SJCRH30 (cell line): ENCODE measurements around the gene SSU72. TPM values are rescaled to one million over a fixed set of nuclear protein-coding genes. Genes with fewer than 3 reads are reported as not detected.

Experiments
- DNase-seq, 2 experiments: peaks; one replicate each; pipeline ENCODE4 v3.0.0-alpha.2; 2015 to 2020
- H3K27ac ChIP-seq: fragments of 250-450 bp; sonication (Bioruptor Pico); 2 replicates; pipeline ENCODE4 v1.5.1; 2020; ENCODE audit warnings: mild to moderate bottlenecking, moderate library complexity
- H3K27me3 ChIP-seq: fragments of 250-450 bp; sonication (Bioruptor Pico); 2 replicates; pipeline ENCODE4 v1.5.1; 2020; ENCODE audit warnings: mild to moderate bottlenecking, moderate library complexity
- H3K36me3 ChIP-seq: fragments of 250-450 bp; sonication (Bioruptor Pico); 2 replicates; pipeline ENCODE4 v1.5.1; 2020; ENCODE audit warnings: mild to moderate bottlenecking, moderate library complexity
- H3K4me1 ChIP-seq: fragments of 250-450 bp; sonication (Bioruptor Pico); 2 replicates; pipeline ENCODE4 v1.5.1; 2020; ENCODE audit warnings: mild to moderate bottlenecking, moderate library complexity
- H3K4me3 ChIP-seq: fragments of 250-450 bp; sonication (Bioruptor Pico); 2 replicates; pipeline ENCODE4 v1.5.1; 2020; ENCODE audit warnings: mild to moderate bottlenecking, moderate library complexity
- H3K9me3 ChIP-seq: fragments of 250-450 bp; sonication (Bioruptor Pico); replicated peaks from 2 replicates; pipeline ENCODE4 v1.5.1; 2020; ENCODE audit warnings: mild to moderate bottlenecking, moderate library complexity
- total RNA-seq: library from RNA; depleted of rRNA; stranded (reverse); fragments of >200 nt; shearing (Covaris generic); gene quantifications from 2 replicates; pipeline ENCODE4 v1.2.3, GENCODE V29; 2014

The SSU72 gene
- total RNA-seq, 1 experiment from 2014 or later = 267 TPM

GRCh38 chr1:1594602-1595260 lies 20.1 kb upstream of the SSU72 start:
- peak in 1 of 2 experiments; percentile 46 for DNase-seq
- peaks cover 11% of the 10 kb centered on the region for H3K4me1 ChIP-seq

GRCh38 chr1:1593834-1594601 lies 19.4 kb upstream of the SSU72 start:
- Histone ChIP-seq H3K27ac (no peak overlapping the region), H3K9me3 (no peaks in the 10 kb centered on the region), H3K27me3 (peaks cover 25% of the 10 kb centered on the region), H3K4me1 (peaks cover 11% of the 10 kb centered on the region), H3K36me3 (no peaks in the 10 kb centered on the region), H3K4me3 (no peak overlapping the region)
- no peak for DNase-seq

More at GRCh38 chr1:1594602-1595260, 20.1 kb upstream of the SSU72 start:
- Histone ChIP-seq H3K9me3 (no peaks in the 10 kb centered on the region), H3K27ac (no peak overlapping the region), H3K27me3 (peaks cover 24% of the 10 kb centered on the region), H3K4me3 (no peak overlapping the region), H3K36me3 (no peaks in the 10 kb centered on the region)

- Histone ChIP-seq H3K27ac (no peak overlapping the region), H3K27me3 (peaks cover 19% of the 10 kb centered on the region), H3K4me3 (no peak overlapping the region), H3K9me3 (no peaks in the 10 kb centered on the region), H3K4me1 (no peaks in the 10 kb centered on the region), H3K36me3 (no peaks in the 10 kb centered on the region)
- peak in 1 of 2 experiments; percentile 54 for DNase-seq
These were observed 16.8 kb upstream of the SSU72 start for GRCh38 chr1:1591452-1591851.

- Histone ChIP-seq H3K9me3 (no peaks in the 10 kb centered on the region), H3K4me1 (no peaks in the 10 kb centered on the region), H3K4me3 (no peak overlapping the region), H3K36me3 (no peaks in the 10 kb centered on the region), H3K27ac (no peak overlapping the region), H3K27me3 (peaks cover 37% of the 10 kb centered on the region)
- DNase-seq = no peak
These were observed 8.8 kb upstream of the SSU72 start for GRCh38 chr1:1583347-1584010.

GRCh38 chr1:1582585-1583346 lies 8.1 kb upstream of the SSU72 start:
- Histone ChIP-seq H3K36me3 (no peaks in the 10 kb centered on the region), H3K27ac (no peak overlapping the region), H3K4me3 (no peak overlapping the region), H3K4me1 (no peaks in the 10 kb centered on the region), H3K9me3 (no peaks in the 10 kb centered on the region), H3K27me3 (peaks cover 37% of the 10 kb centered on the region)
- DNase-seq = no peak

GRCh38 chr1:1578371-1578940 lies 3.8 kb upstream of the SSU72 start:
- DNase-seq = no peak
- Histone ChIP-seq H3K27me3 (peaks cover 22% of the 10 kb centered on the region), H3K4me3 (no peak overlapping the region), H3K27ac (no peak overlapping the region), H3K9me3 (no peaks in the 10 kb centered on the region), H3K36me3 (peaks cover 6% of the 10 kb centered on the region; the same call in 1 of the 2 replicates), H3K4me1 (peaks cover 6% of the 10 kb centered on the region)

GRCh38 chr1:1577367-1578011 lies 2.8 kb upstream of the SSU72 start:
- no peak for DNase-seq
- H3K4me3 ChIP-seq = no peak overlapping the region
- H3K9me3 ChIP-seq = no peaks in the 10 kb centered on the region
- H3K36me3 ChIP-seq = peaks cover 12% of the 10 kb centered on the region
- H3K27me3 ChIP-seq = peaks cover 22% of the 10 kb centered on the region
- H3K4me1 ChIP-seq = peaks cover 6% of the 10 kb centered on the region
- no peak overlapping the region for H3K27ac ChIP-seq

GRCh38 chr1:1573843-1574720 lies 581 bp downstream of the SSU72 start:
- no peaks in the 10 kb centered on the region for H3K27me3 ChIP-seq
- H3K9me3 ChIP-seq = no peaks in the 10 kb centered on the region
- H3K27ac ChIP-seq = peak overlapping the region; percentile 98
- H3K4me3 ChIP-seq = peak overlapping the region; percentile 96
- peaks cover 32% of the 10 kb centered on the region for H3K36me3 ChIP-seq
- DNase-seq = peak; percentile 69 to 76
- peaks cover 15% of the 10 kb centered on the region for H3K4me1 ChIP-seq

- peaks cover 45% of the 10 kb centered on the region for H3K4me1 ChIP-seq
- peak overlapping the region; percentile 99 for H3K27ac ChIP-seq
- no peaks in the 10 kb centered on the region for H3K9me3 ChIP-seq
- DNase-seq = no peak
- no peak overlapping the region for H3K4me3 ChIP-seq
- H3K27me3 ChIP-seq = no peaks in the 10 kb centered on the region
- H3K36me3 ChIP-seq = peaks cover 55% of the 10 kb centered on the region
These were observed 5.3 kb downstream of the SSU72 start for GRCh38 chr1:1569341-1569740.

GRCh38 chr1:1567891-1568291 lies 6.8 kb downstream of the SSU72 start:
- DNase-seq = peak; percentile 75 to 83
- H3K9me3 ChIP-seq = no peaks in the 10 kb centered on the region
- H3K27ac ChIP-seq = peak overlapping the region; percentile 99
- H3K36me3 ChIP-seq = peaks cover 61% of the 10 kb centered on the region
- no peaks in the 10 kb centered on the region for H3K27me3 ChIP-seq
- peaks cover 48% of the 10 kb centered on the region for H3K4me1 ChIP-seq
- H3K4me3 ChIP-seq = peak overlapping the region; percentile 10

GRCh38 chr1:1567152-1567875 lies 7.3 kb downstream of the SSU72 start:
- DNase-seq = peak; percentile 97 to 99
- peak overlapping the region; percentile 18 for H3K4me3 ChIP-seq
- peak overlapping the region; percentile 99 for H3K27ac ChIP-seq

GRCh38 chr1:1565340-1565739 lies 9.3 kb downstream of the SSU72 start:
- no peaks in the 10 kb centered on the region for H3K27me3 ChIP-seq
- H3K27ac ChIP-seq = peak overlapping the region; percentile 99
- H3K9me3 ChIP-seq = no peaks in the 10 kb centered on the region
- H3K4me3 ChIP-seq = no peak overlapping the region
- peaks cover 48% of the 10 kb centered on the region for H3K4me1 ChIP-seq
- peaks cover 73% of the 10 kb centered on the region for H3K36me3 ChIP-seq
- DNase-seq = no peak

More at GRCh38 chr1:1567152-1567875, 7.3 kb downstream of the SSU72 start:
- Histone ChIP-seq H3K4me1 (peaks cover 48% of the 10 kb centered on the region), H3K9me3 (no peaks in the 10 kb centered on the region), H3K36me3 (peaks cover 61% of the 10 kb centered on the region), H3K27me3 (no peaks in the 10 kb centered on the region)
